A549 (cell line): ENCODE results near the gene ADGRL3.

ENCODE experiments used
- CTCF ChIP-seq: fragments of >200 bp; sonication (Bioruptor Twin); formaldehyde crosslinking; IDR thresholded peaks from 3 replicates; pipeline ENCODE4 v1.5.1; 2016
- RARB ChIP-seq: fragments of 250-450 bp; sonication (Bioruptor Pico); IDR thresholded peaks from 2 replicates; pipeline ENCODE4 v1.8.0; 2021; ENCODE audit warnings: mild to moderate bottlenecking, moderate library complexity

- TF ChIP-seq CTCF (no peak), RARB (CRISPR knock-in tag) (no peak)
These were observed 45.9 kb downstream of the ADGRL3 start for GRCh38 chr4:61246034-61246433.
